Stimulated activated CD4-positive, alpha-beta T cell treated with anti-CD3 and anti-CD28 coated beads, Interleukin-15, amount 100 ng/mL, for 1 hour (primary cell): ENCODE measurements around the gene NUP205.

Experiments
- DNase-seq, 2 donors: peaks; one replicate each; pipeline ENCODE4 v3.0.0-alpha.2; 2020; ENCODE audit warnings: low read depth in 1 of 2, low spot score in 1 of 2

Gene NUP205

DNA sequence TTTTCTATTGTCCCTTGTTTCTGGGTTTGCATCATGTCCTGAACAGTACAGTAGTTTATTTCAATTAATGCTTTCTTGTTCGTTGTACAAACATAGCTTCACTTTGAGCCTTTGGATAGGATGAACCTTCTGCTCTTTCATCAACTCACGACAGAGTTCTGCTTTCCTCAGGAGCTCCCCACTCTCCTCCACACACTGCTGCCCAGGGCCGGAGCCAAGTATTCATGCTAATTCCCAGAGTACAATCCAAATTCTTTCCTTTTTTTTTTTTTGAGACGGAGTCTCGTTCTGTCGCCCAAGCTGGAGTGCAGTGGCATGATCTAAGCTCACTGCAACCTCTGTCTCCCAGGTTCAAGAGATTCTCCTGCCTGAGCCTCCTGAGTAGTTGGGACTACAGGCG, 7.5 kb upstream of the NUP205 start:
- no peak for DNase-seq

GRCh38 chr7:135552148-135552547, 5.6 kb upstream of the NUP205 start:
- no peak for DNase-seq

DNA sequence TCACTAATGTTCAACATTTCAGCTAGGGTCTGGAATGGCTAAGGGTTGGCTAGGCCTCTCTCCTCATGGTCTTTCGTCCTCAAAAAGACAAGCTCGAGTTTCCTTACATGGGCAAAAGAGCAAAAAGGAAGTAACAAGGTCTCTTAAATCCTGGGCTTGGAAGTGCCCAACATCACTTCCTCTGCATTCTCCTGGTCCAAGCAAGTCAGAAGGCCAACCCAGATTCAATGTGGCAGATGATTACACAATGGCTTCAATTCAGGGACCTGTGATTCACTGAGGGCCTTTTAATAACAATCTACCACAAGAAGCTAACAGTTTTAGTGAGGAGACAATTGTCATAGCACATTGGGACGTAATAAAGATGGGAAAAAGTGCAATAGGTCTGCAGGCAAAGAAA, 4.4 kb upstream of the NUP205 start:
- no peak for DNase-seq

- DNase-seq, result peak; percentile 31 to 42
Measured at GRCh38 chr7:135558337-135558767, 635 bp downstream of the NUP205 start.

DNA sequence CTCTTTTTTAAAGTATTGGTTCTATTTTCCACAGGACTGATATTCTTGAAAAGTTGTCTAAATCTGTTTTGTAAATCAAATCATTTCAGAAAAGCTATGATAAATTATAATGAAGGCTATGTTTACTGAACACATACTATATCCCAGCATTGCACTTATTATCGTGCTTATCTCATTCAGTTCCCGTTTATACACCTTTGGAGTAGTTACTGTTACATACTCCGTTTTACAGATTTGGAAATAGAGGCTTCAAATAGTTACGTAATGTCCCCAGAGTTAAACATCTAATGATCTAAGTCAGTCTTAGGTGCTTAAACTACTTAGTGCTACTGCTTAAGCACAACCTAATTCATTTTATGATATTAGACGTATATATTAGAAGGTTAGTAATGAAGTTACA, 1.2 kb downstream of the NUP205 start:
- no peak for DNase-seq

DNA sequence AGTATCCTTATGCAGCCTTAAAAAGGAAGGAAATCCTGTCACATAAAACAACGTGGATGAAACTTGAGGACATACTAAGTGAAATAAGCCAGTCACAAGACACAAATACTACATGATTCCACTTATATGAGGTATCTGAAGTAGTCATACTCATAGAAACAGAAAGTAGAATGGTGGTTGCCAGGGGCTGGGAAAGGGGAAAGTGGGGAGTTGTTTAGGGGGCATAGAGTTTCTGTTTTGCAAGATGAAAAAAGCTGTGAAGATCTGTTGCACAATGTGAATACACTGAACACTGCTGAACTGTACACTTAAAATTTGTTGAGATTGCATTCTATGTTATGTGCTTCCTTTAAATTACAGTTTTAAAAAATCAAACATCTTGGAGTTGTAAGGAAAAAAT, 2.9 kb downstream of the NUP205 start:
- DNase-seq, result no peak

GRCh38 chr7:135562720-135563119, 5.0 kb downstream of the NUP205 start:
- no peak for DNase-seq

DNA sequence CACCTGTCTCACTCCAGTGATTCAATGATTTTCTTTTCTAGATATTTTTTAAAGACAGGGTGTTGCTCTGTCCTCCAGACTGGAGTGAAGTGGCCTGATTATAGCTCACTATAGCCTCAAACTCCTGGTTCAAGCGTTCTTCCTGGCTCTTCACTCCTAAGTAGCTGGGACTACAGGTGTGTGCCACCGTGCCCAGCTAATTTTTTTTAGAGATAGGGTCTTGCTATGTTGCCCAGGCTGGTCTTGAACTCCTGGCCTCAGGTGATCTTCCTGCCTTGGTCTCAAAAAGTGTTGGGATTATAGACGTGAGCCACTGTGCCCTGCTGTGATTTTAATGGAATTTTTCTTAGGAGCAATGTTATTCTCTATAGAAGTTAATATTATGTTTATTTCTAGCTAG, 14.1 kb downstream of the NUP205 start:
- no peak for DNase-seq

GRCh38 chr7:135573541-135573940, 15.8 kb downstream of the NUP205 start:
- no peak for DNase-seq

- DNase-seq, result no peak
Measured at GRCh38 chr7:135575296-135575695, 17.6 kb downstream of the NUP205 start.

GRCh38 chr7:135578569-135578968, 20.9 kb downstream of the NUP205 start:
- DNase-seq, result no peak

- DNase-seq, result no peak
Measured at GRCh38 chr7:135584362-135585353, 26.9 kb downstream of the NUP205 start.

DNA sequence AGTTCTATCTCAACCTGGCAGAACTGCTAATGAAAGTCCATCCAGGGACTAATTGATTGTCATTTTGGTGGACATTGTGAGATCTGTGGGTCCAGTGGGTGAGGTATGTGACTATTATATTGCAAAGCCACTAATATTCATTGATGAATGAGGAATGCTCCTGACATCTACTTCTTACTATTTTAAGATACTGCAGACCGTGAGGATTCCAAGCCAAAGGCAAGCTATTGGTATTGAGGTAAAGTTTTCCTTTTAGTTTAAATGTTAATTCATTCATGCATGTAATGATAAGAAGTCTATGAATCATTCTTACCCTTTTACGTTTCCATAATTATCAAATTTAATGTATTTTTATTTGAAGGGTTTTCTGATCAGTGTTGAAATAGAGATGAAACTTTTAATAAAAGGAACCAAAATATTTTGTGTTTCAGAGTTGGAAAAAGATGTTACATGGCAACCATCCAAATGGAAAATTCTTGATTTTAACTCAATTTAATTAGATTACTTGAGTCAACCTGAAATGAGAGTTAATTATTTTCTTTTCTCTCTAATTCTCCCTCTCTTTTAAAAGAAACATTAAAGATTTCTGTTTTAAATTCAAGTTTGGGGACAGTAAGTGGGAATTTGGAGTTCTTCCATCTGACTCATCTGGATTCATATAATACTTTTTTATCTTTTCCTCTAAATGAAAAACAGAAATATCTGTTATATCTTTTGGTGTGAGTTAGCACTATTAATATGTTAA, 39.6 kb downstream of the NUP205 start:
- no peak for DNase-seq

DNA sequence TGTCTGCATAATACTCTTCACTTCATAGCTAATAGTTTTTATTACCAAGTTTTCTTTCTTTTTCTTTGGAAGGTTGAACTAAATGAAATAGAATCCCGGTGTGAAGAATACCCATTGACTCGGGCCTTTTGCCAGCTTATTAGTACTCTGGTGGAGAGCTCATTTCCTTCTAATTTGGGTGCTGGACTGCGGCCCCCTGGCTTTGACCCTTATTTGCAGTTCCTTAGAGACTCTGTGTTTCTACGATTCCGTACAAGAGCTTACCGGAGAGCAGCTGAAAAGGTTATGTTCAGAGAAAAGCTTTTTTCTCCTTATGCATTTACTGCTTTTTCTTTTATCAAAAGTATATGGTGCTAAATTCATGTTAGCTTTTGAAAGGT, 40.2 kb downstream of the NUP205 start:
- DNase-seq, result no peak

GRCh38 chr7:135599471-135599870, 41.8 kb downstream of the NUP205 start:
- DNase-seq, result no peak

DNA sequence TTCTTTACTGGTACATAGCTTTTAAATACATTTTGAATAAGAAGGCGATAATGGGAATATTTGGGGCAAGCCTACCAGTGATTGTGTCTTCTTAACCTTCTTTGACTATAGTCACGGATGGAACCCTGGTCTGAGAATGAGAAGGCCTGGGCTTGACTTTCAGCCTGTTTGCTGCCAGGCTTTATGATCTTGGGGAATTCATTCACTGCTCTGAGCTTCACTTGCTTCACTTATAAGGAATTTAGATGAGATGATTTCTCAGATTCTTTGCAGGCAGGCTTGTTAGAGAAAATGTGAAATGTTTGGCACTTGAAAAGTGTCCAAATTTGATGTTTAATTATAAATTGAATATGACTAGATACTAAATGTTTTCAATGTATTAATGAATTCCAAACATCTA, 42.5 kb downstream of the NUP205 start:
- DNase-seq, result no peak

DNA sequence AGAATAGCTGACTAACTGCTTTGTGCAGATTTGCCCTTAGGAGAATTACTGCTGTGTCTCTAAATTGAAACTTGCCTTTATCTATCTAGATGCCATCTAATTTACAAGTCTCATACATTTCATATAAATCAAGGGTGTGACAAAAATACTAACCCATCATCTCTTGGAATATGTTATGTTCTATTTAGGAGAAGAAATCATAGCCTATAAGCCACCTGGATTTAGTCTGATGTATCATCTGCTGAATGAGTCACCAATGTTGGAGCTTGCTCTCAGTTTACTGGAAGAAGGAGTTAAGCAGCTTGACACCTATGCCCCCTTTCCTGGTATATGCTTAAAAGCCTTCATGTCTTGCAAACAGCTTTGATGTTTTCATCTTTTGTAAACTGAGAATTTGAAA, 43.5 kb downstream of the NUP205 start:
- DNase-seq, result no peak

DNA sequence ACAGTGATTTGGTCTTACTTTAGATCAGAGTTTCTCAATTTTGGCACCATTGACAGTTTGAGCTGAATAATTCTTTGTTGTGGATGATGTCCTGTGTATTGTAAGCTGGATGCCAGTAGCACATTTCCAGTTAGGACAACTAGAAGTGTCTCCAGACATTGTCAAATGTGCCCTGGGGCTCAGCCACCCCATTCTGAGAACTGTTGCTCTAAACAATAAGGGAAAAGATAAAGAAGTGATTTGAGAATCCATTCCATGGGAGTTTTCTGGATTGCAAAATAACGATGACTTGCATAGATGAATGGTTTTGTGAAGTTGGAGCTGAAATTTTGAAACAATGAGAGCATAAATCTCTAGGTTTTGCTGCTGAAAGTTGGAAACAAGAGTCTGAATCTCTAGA, 44.6 kb downstream of the NUP205 start:
- DNase-seq, result no peak

- no peak for DNase-seq
Measured at GRCh38 chr7:135616136-135616535, 58.4 kb downstream of the NUP205 start.

DNA sequence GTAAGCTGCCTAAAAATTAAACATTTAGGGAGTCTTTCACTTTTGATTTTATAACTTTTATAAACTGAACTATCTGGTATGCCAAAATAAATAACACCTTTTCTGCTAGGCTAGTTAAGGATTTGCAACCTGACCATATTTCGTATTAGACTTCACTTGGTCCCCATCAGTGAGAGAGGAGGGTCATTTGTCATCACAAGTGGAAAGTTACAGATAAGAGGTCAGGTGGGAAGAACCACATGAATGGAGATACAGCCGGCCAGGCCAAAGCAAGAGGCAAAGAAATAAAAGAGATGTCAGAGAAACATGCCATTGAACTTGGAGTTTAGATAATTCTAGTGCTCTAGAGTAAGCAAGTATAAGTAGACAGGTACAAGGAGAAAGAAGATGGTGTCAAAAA, 60.1 kb downstream of the NUP205 start:
- DNase-seq, result no peak

GRCh38 chr7:135618510-135618909, 60.8 kb downstream of the NUP205 start:
- DNase-seq, result no peak

DNA sequence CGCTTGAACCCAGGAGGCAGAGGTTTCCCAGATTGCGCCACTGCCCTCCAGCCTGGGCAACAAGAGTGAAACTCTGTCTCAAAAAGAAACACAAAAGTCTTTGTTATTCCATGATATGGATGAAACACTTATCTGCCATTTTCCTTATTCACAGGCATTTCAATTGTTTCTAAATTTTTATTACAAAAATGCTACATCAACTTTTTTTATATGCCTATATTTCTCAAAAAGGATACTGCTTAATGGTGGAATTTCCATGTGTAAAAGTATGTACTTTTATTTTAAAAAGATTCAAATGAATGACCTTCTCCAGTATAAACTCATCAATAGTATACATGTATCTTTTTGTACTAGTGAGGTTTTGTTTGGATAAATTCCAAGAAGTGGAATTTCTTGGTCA, 62.7 kb downstream of the NUP205 start:
- DNase-seq, result no peak
